ENCODE data around the gene TNFAIP2.

The TNFAIP2 gene

GRCh38 chr14:103123634-103124500, 606 bp downstream of the TNFAIP2 start:
- no peak for DNase-seq (ENCODE audit: low read depth)
- peak overlapping the region; percentile 51 for H3K4me3 ChIP-seq (ENCODE audit: control insufficient read depth, low read depth, low read length)
- TF ChIP-seq CTCF (IDR thresholded peaks at IDR 0.05; ENCODE audit: control insufficient read depth, insufficient read depth, low read depth, low read length, missing control alignments): peak; percentile 56

- no peak for TF ChIP-seq CTCF (IDR thresholded peaks at IDR 0.05; ENCODE audit: control insufficient read depth, insufficient read depth, low read depth, low read length, missing control alignments)
- H3K4me3 ChIP-seq (ENCODE audit: control insufficient read depth, low read depth, low read length): peak overlapping the region; percentile 51; the same call in 1 of the 2 replicates
- no peak for DNase-seq (ENCODE audit: low read depth)
Observed at GRCh38 chr14:103124501-103125001, 1.3 kb downstream of the TNFAIP2 start.

GRCh38 chr14:103125098-103126070, 2.1 kb downstream of the TNFAIP2 start:
- DNase-seq (ENCODE audit: low read depth): no peak
- H3K4me3 ChIP-seq (ENCODE audit: control insufficient read depth, low read depth, low read length): no peak overlapping the region
- TF ChIP-seq CTCF (IDR thresholded peaks at IDR 0.05; ENCODE audit: control insufficient read depth, insufficient read depth, low read depth, low read length, missing control alignments): no peak

GRCh38 chr14:103126088-103126872, 3.0 kb downstream of the TNFAIP2 start:
- TF ChIP-seq CTCF (IDR thresholded peaks at IDR 0.05; ENCODE audit: control insufficient read depth, insufficient read depth, low read depth, low read length, missing control alignments): no peak
- H3K4me3 ChIP-seq (ENCODE audit: control insufficient read depth, low read depth, low read length): no peak overlapping the region
- no peak for DNase-seq (ENCODE audit: low read depth)

GRCh38 chr14:103126873-103127304, 3.6 kb downstream of the TNFAIP2 start:
- no peak for TF ChIP-seq CTCF (IDR thresholded peaks at IDR 0.05; ENCODE audit: control insufficient read depth, insufficient read depth, low read depth, low read length, missing control alignments)
- H3K4me3 ChIP-seq (ENCODE audit: control insufficient read depth, low read depth, low read length): no peak overlapping the region
- no peak for DNase-seq (ENCODE audit: low read depth)

GRCh38 chr14:103127356-103127755, 4.1 kb downstream of the TNFAIP2 start:
- H3K4me3 ChIP-seq (ENCODE audit: control insufficient read depth, low read depth, low read length): no peak overlapping the region
- no peak for DNase-seq (ENCODE audit: low read depth)
- no peak for TF ChIP-seq CTCF (IDR thresholded peaks at IDR 0.05; ENCODE audit: control insufficient read depth, insufficient read depth, low read depth, low read length, missing control alignments)
